Activated T-helper 1 cell treated with anti-CD3 and anti-CD28 coated beads, Interleukin-2, amount 50 U/mL, for 16 hours (primary cell): ENCODE measurements around the gene OPRPN.

ENCODE experiments used
- DNase-seq, 2 donors: peaks; one replicate each; pipeline ENCODE4 v3.0.0-alpha.2; 2020; ENCODE audit warnings: low read depth in 1 of 2, low spot score in 1 of 2

Gene OPRPN

GRCh38 chr4:70397580-70397979 lies at the start of gene OPRPN:
OPRPN (plus strand) TSS chr4:70397940; CDS start chr4:70399286, 1,346 bp downstream.
- DNase-seq, result no peak

- DNase-seq, result no peak
Measured at GRCh38 chr4:70356185-70356584, 41.6 kb upstream of the OPRPN start.

- DNase-seq, result no peak
Measured at GRCh38 chr4:70359115-70359661, 38.6 kb upstream of the OPRPN start.

GRCh38 chr4:70360460-70360859 lies 37.3 kb upstream of the OPRPN start, which contains the start of gene SMR3A:
SMR3A (plus strand) TSS chr4:70360760; CDS start chr4:70362116, 1,356 bp downstream.
- DNase-seq, result no peak

GRCh38 chr4:70364002-70364401 lies 33.7 kb upstream of the OPRPN start:
- no peak for DNase-seq

- DNase-seq, result no peak
Measured at GRCh38 chr4:70365479-70365878, 32.3 kb upstream of the OPRPN start.

GRCh38 chr4:70367813-70368212 lies 29.9 kb upstream of the OPRPN start:
- no peak for DNase-seq

GRCh38 chr4:70371987-70372386 lies 25.8 kb upstream of the OPRPN start:
- no peak for DNase-seq

- DNase-seq, result no peak
Measured at GRCh38 chr4:70372760-70373159, 25.0 kb upstream of the OPRPN start.

GRCh38 chr4:70380578-70380977 lies 17.2 kb upstream of the OPRPN start:
- no peak for DNase-seq

- DNase-seq, result no peak
Measured at GRCh38 chr4:70382691-70383181, 15.0 kb upstream of the OPRPN start, which contains the start of gene SMR3B. SMR3B (plus strand) TSS chr4:70383131; CDS start chr4:70384511, 1,380 bp downstream.

GRCh38 chr4:70392057-70392776 lies 5.5 kb upstream of the OPRPN start:
- no peak for DNase-seq

- no peak for DNase-seq
Measured at GRCh38 chr4:70399319-70399718, 1.6 kb downstream of the OPRPN start.

- no peak for DNase-seq
Measured at GRCh38 chr4:70402762-70403161, 5.0 kb downstream of the OPRPN start.

- DNase-seq, result no peak
Measured at GRCh38 chr4:70405765-70406164, 8.0 kb downstream of the OPRPN start.

GRCh38 chr4:70425306-70425705 lies 27.6 kb downstream of the OPRPN start:
- no peak for DNase-seq

GRCh38 chr4:70426789-70427188 lies 29.0 kb downstream of the OPRPN start:
- no peak for DNase-seq

- no peak for DNase-seq
Measured at GRCh38 chr4:70437197-70437596, 39.5 kb downstream of the OPRPN start.

GRCh38 chr4:70442474-70442873 lies 44.7 kb downstream of the OPRPN start:
- DNase-seq, result no peak

GRCh38 chr4:70443329-70443728 lies 45.6 kb downstream of the OPRPN start:
- DNase-seq, result no peak

- DNase-seq, result no peak
Measured at GRCh38 chr4:70449220-70449619, 51.5 kb downstream of the OPRPN start.

- no peak for DNase-seq
Measured at GRCh38 chr4:70452946-70453345, 55.2 kb downstream of the OPRPN start.
